Tibial nerve (tissue), 4 donors: ENCODE results near the gene ANXA6. TPM values are rescaled to one million over a fixed set of nuclear protein-coding genes. Genes with fewer than 3 reads are reported as not detected.

Source experiments
- DNase-seq, 2 donors: peaks; one replicate each; pipeline ENCODE4 v3.0.0-alpha.2; 2019; ENCODE audit warnings: low spot score in 2 of 2
- H3K27ac ChIP-seq, 4 donors: fragments of 200-600 bp; sonication (generic) in 3 of 4; one replicate each; pipeline ENCODE4 v1.5.1; 2017 to 2019; ENCODE audit warnings: mild to moderate bottlenecking in 1 of 4
- H3K27me3 ChIP-seq, 2 donors: fragments of 200-600 bp; sonication (generic) in 1 of 2; one replicate each; pipeline versions ENCODE4 v1.5.1 to v1.6.0; 2017 to 2019
- H3K36me3 ChIP-seq, 3 donors: fragments of 200-600 bp; sonication (generic); one replicate each; pipeline ENCODE4 v1.5.1; 2018 to 2019
- H3K4me1 ChIP-seq, 4 donors: fragments of 200-600 bp; sonication (generic) in 3 of 4; one replicate each; pipeline ENCODE4 v1.5.1; 2017 to 2019
- H3K4me3 ChIP-seq, 4 donors: fragments of 200-600 bp; sonication (generic) in 3 of 4; one replicate each; pipeline ENCODE4 v1.5.1; 2017 to 2019; ENCODE audit warnings: mild to moderate bottlenecking in 1 of 4, moderate library complexity in 1 of 4
- H3K9me3 ChIP-seq, 4 donors: fragments of 200-600 bp; sonication (generic) in 3 of 4; one replicate each; pipeline ENCODE4 v1.5.1; 2017 to 2019
- EP300 ChIP-seq, 2 donors: sonication (generic); formaldehyde crosslinking; IDR thresholded peaks; one replicate each; pipeline ENCODE4 v1.6.1; 2017; ENCODE audit warnings: antibody characterized with exemption in 2 of 2, mild to moderate bottlenecking in 1 of 2
- POLR2A ChIP-seq, 2 donors: fragments of 450-650 bp; IDR thresholded peaks; one replicate each; pipeline ENCODE4 v1.6.1; 2017; ENCODE audit warnings: antibody characterized with exemption in 2 of 2, mild to moderate bottlenecking in 2 of 2, moderate library complexity in 2 of 2
- WGBS, 2 donors: methylation state at CpG; one replicate each; pipeline ENCODE4 v1.1.5; 2018; 5-methylcytosine and 5-hydroxymethylcytosine counted together
- total RNA-seq, 4 donors: library from RNA; depleted of rRNA; stranded (reverse); fragments of >200 nt; gene quantifications; one replicate each; pipeline ENCODE4 v1.1.0, GENCODE V29; 2016
- TF ChIP-seq, protein P1 (sequence below), 5 experiments: fragments of 200-600 bp in 3 of 5; fragments of 450-650 bp in 2 of 5; sonication (generic) in 3 of 5; IDR thresholded peaks; one replicate each; pipeline ENCODE4 v1.5.1; 2016 to 2019; ENCODE audit warnings: antibody characterized with exemption in 5 of 5, mild to moderate bottlenecking in 3 of 5, moderate library complexity in 2 of 5

ANXA6 gene
- total RNA-seq, 4 donors from 2014 or later = 168 to 282 (median 181) TPM

DNA sequence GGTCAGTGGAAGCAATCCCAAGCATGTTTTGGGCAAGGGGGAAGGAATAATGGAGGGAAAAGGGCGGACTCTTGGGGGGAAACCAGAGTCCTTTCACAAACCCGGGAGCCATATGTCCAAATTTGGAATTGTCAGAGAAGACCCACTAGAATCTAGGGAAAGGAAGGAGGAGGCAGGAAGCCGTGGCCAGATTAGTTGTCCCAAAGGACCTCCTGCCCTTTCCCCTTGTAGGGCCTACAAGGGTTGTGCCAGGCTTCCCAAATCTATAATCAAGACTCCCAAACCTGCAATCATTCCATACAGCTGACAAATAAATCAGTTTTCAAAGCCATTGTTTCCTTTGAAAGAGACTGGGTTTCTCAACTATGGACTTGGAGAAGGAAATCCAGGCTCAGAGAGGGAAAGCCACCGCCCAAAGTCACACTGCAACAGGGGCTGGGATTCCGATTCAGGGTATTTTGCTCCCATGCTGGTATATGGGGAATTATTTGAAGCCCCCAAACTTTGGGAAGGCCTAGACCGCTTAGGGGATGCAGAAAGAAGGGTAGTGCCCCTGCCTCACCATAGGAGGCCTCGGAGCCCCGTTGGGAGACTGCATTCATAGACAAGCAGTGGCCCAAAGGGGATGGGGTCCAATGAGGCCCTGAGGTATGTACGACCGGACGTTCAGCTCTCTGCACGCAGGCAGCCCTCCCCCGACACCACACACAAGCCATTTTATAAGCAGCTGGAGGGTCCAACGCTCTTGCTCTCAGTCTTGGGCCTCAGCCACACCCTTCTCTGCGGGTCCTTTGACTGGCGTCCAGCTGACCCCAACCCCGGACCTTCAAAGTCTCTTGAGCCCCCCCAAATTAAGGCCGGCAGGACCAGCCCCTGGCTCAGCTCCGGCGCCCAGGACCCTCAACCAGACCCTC lies 815 bp downstream of the ANXA6 start:
- H3K4me1 ChIP-seq = peaks cover 0 to 61% (median 41%) of the 10 kb centered on the region in 4 donors
- H3K4me3 ChIP-seq = peak overlapping the region; percentile 61 to 89 (median 74)
- 7 to 8% methylated on average over 17 to 20 of the region's 20 CpGs for WGBS, 2 donors
- H3K36me3 ChIP-seq = no peaks in the 10 kb centered on the region
- no peaks in the 10 kb centered on the region for H3K27me3 ChIP-seq
- TF ChIP-seq, protein P1, sequence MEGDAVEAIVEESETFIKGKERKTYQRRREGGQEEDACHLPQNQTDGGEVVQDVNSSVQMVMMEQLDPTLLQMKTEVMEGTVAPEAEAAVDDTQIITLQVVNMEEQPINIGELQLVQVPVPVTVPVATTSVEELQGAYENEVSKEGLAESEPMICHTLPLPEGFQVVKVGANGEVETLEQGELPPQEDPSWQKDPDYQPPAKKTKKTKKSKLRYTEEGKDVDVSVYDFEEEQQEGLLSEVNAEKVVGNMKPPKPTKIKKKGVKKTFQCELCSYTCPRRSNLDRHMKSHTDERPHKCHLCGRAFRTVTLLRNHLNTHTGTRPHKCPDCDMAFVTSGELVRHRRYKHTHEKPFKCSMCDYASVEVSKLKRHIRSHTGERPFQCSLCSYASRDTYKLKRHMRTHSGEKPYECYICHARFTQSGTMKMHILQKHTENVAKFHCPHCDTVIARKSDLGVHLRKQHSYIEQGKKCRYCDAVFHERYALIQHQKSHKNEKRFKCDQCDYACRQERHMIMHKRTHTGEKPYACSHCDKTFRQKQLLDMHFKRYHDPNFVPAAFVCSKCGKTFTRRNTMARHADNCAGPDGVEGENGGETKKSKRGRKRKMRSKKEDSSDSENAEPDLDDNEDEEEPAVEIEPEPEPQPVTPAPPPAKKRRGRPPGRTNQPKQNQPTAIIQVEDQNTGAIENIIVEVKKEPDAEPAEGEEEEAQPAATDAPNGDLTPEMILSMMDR (IDR thresholded peaks at IDR 0.05) = no peak
- TF ChIP-seq EP300 (IDR thresholded peaks at IDR 0.05) = no peak
- TF ChIP-seq POLR2A (IDR thresholded peaks at IDR 0.05) = no peak
- H3K9me3 ChIP-seq = no peaks in the 10 kb centered on the region
- no peak for DNase-seq
- peak overlapping the region; percentile 73 to 95 (median 86) for H3K27ac ChIP-seq

DNA sequence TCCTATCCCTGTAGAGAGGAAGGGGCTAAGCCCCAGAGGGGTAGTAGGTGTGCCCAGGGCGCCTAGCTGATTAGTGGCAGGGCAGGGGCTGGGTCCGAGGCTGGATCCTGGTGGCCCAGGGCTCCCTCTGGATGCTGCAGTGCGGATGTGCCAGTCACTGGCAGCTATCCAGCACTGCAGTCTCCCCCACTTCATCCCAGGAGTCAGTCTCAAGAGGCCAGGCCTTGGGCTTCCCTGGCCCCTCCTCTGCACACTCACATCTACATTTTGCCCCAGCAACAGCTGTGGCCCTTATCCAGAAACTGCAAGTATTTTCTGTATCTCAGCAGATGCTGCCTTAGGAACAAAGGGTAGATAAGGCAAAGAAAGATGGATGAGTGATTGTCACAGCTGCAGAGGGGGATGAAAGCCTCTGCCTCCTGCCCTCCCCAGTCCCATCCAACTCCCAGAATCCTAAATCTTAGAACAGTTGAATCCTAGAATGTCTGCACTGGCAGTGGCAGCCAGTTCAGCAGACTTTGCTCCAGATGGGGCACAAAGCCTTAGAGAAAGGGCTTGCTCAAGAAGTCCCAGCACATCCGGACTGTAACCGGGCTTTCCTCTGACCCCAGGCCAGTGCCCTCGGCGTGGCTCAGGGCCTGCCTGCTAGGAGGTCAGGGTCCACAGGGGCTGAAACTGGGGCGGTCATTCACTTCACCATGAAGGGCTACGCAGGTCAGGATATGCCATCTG lies 1.6 kb downstream of the ANXA6 start:
- Histone ChIP-seq H3K9me3 (no peaks in the 10 kb centered on the region), H3K4me1 (peaks cover 0 to 69% (median 49%) of the 10 kb centered on the region in 4 donors), H3K27me3 (no peaks in the 10 kb centered on the region), H3K36me3 (no peaks in the 10 kb centered on the region), H3K4me3 (peak overlapping the region; percentile 61 to 89 (median 74)), H3K27ac (peak overlapping the region; percentile 73 to 95 (median 86))
- DNase-seq = no peak
- WGBS, 2 donors = 10 to 15% methylated on average over 7 to 9 of the region's 9 CpGs
- peak in 1 of 2 donors; percentile 19 for TF ChIP-seq EP300 (IDR thresholded peaks at IDR 0.05)
- TF ChIP-seq, protein P1 (IDR thresholded peaks at IDR 0.05) = no peak
- TF ChIP-seq POLR2A (IDR thresholded peaks at IDR 0.05) = no peak

DNA sequence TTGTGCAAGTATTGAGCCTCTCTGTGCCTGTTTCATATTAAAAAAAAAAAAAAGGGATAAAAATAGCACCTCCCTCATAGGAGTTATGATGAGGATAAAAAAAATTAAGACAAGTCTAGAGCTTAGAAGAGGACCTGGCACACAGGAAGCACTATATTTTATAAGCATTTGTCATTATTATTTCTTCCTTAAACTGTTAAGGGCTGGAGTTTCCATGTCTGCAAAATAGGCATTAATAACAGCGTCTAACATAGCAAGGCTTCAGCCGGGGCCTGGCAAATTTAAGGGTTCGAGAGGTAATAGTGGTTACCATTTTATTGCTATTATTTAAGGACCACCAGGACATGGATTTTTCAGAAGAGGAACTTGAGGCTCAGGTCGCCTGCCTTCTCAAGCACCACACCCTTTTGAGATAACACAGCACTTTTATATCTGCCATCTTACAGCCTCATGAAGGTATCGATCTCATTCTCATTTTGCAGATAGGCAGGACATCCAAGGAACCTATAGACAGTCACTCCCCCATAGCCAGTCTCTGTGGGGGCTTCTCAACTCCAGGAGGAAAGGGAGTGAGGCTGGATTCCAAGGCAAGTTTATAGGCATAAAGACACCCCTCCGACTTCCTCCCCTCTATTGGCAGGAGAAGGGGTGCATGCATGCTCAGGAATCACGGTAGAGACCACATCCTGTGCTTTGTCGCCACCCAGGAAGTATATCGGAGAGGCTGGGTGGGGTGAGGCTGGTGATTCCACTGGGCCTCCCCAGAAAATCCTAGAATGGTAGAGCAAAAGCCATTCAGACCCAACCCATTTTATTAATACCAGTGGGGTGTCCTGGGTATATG lies 2.4 kb downstream of the ANXA6 start:
- H3K4me1 ChIP-seq = peaks cover 0 to 77% (median 57%) of the 10 kb centered on the region in 4 donors

DNA sequence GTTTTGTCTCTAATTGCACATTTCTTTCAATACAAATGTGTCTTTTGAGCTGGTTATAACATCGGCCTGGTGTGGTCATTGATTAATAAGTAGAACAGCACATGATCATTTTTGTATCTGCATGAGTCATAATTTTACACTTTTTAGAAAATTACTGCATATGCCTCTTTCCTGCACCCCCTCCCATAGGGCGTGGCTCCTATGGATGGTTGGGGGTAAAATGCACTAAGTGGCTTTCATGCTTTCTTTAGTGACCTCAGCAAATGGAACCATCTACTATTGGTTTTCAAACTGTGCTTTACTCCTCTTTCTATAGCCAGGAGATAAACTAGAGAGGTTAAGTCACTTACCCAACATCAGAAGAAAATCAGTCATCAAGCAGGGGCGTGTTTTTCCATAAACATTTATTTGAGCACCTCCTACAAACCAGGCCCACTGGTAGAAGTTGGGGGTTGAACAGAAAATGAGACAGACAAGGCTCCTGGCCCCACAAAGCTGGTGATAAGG lies 3.8 kb downstream of the ANXA6 start:
- H3K27me3 ChIP-seq = no peaks in the 10 kb centered on the region
- no peaks in the 10 kb centered on the region for H3K36me3 ChIP-seq
- DNase-seq = no peak
- TF ChIP-seq EP300 (IDR thresholded peaks at IDR 0.05) (no peak), POLR2A (IDR thresholded peaks at IDR 0.05) (no peak)
- TF ChIP-seq, protein P1 (IDR thresholded peaks at IDR 0.05) = no peak
- 80 to 88% methylated on average over 3 of the region's 3 CpGs for WGBS, 2 donors
- peak overlapping the region in 1 of 4 donors; percentile 12 for H3K27ac ChIP-seq
- H3K4me1 ChIP-seq = peaks cover 0 to 85% (median 61%) of the 10 kb centered on the region in 4 donors
- no peak overlapping the region for H3K4me3 ChIP-seq
- H3K9me3 ChIP-seq = no peaks in the 10 kb centered on the region

More for the DNA sequence above, 2.4 kb downstream of the ANXA6 start:
- no peaks in the 10 kb centered on the region for H3K36me3 ChIP-seq
- no peaks in the 10 kb centered on the region for H3K9me3 ChIP-seq
- no peak for DNase-seq
- H3K27ac ChIP-seq = peak overlapping the region; percentile 73 to 95 (median 86)
- no peaks in the 10 kb centered on the region for H3K27me3 ChIP-seq
- no peak for TF ChIP-seq POLR2A (IDR thresholded peaks at IDR 0.05)
- TF ChIP-seq EP300 (IDR thresholded peaks at IDR 0.05) = no peak
- TF ChIP-seq, protein P1 (IDR thresholded peaks at IDR 0.05) = no peak
- WGBS, 2 donors = 48 to 53% methylated on average over 9 of the region's 9 CpGs
- peak overlapping the region in 3 of 4 donors; percentile 61 to 89 (median 76) for H3K4me3 ChIP-seq
